B cell (primary cell): Measurements from ENCODE around the gene MCUB. TPM values are rescaled to one million over a fixed set of nuclear protein-coding genes. Genes with fewer than 3 reads are reported as not detected.

ENCODE experiments used
- ATAC-seq: fragments of 200-7000 bp; cut with Tn5 transposase; one replicate; pipeline ENCODE4 v1.10.0; 2021; ENCODE audit warnings: low read depth, mild to moderate bottlenecking, moderate number of reproducible peaks, moderate library complexity
- CTCF ChIA-PET: fragments of 350-600 bp; sonication (Branson Sonifier 250); formaldehyde crosslinking; loops from one replicate; lab custom pipeline; 2021; ENCODE audit warnings: antibody characterized with exemption, inconsistent platforms; lab: Charles Lee
- POLR2A ChIA-PET: fragments of 350-600 bp; sonication (Branson Sonifier 250); formaldehyde crosslinking; loops from one replicate; lab custom pipeline; 2021; ENCODE audit warnings: antibody characterized with exemption; lab: Charles Lee
- DNase-seq: peaks from one replicate; pipeline ENCODE4 v3.0.0; 2013
- H2AFZ ChIP-seq: 2 replicates; pipeline ENCODE4 v1.6.1; 2012; ENCODE audit warnings: mild to moderate bottlenecking, low read depth, low read length; ENCODE audit not compliant: insufficient read depth, poor library complexity, severe bottlenecking
- H3K27ac ChIP-seq, 2 donors: 1 replicate in 1 of 2; 2 replicates in 1 of 2; pipeline ENCODE4 v1.5.1; 2012 to 2013; ENCODE audit warnings: low read length in 2 of 2, mild to moderate bottlenecking in 2 of 2, moderate library complexity in 1 of 2
- H3K27me3 ChIP-seq, 4 experiments: fragments of 200-600 bp in 1 of 4; sonication (generic) in 1 of 4; replicated peaks in 1 of 4; 1 replicate in 2 of 4; 2 replicates in 2 of 4; pipeline versions ENCODE4 v1.6.1 to v1.7.0; 2013 to 2016; ENCODE audit warnings: low read length in 3 of 4, mild to moderate bottlenecking in 2 of 4, mixed read lengths in 1 of 4, moderate library complexity in 1 of 4; ENCODE audit not compliant: insufficient read depth in 4 of 4, control insufficient read depth in 3 of 4; ENCODE audit errors: control extremely low read depth in 1 of 4
- H3K36me3 ChIP-seq, 2 experiments: replicated peaks in 1 of 2; 1 replicate in 1 of 2; 2 replicates in 1 of 2; pipeline versions ENCODE4 v1.6.1 to v1.7.1; 2013; ENCODE audit warnings: low read length in 1 of 2; ENCODE audit not compliant: insufficient read depth in 2 of 2, control insufficient read depth in 1 of 2; ENCODE audit errors: control extremely low read depth in 1 of 2, extremely low read depth in 1 of 2
- H3K4me1 ChIP-seq, 2 donors: fragments of 200-600 bp in 1 of 2; sonication (generic) in 1 of 2; 1 replicate in 1 of 2; 2 replicates in 1 of 2; pipeline versions ENCODE4 v1.5.1 to v1.6.1; 2013 to 2017; ENCODE audit warnings: low read length in 2 of 2; ENCODE audit not compliant: control insufficient read depth in 2 of 2, insufficient read depth in 2 of 2
- H3K4me2 ChIP-seq: replicated peaks from 2 replicates; pipeline ENCODE3; 2012; ENCODE audit warnings: mild to moderate bottlenecking, low read depth, low read length; ENCODE audit not compliant: poor library complexity, severe bottlenecking
- H3K4me3 ChIP-seq, 5 experiments: fragments of 200-600 bp in 1 of 5; sonication (generic) in 1 of 5; 1 replicate in 3 of 5; 2 replicates in 2 of 5; pipeline versions ENCODE4 v1.5.1 to v1.7.0; 2011 to 2016; ENCODE audit warnings: low read length in 4 of 5, mild to moderate bottlenecking in 4 of 5, low read depth in 2 of 5, control low read depth in 1 of 5, moderate library complexity in 1 of 5; ENCODE audit not compliant: insufficient read depth in 1 of 5; ENCODE audit errors: control extremely low read depth in 1 of 5, extremely low read depth in 1 of 5
- H3K79me2 ChIP-seq: fragments of 200-600 bp; sonication (generic); one replicate; pipeline ENCODE4 v1.6.0; 2016; ENCODE audit warnings: low read length; ENCODE audit not compliant: control insufficient read depth, insufficient read depth
- H3K9ac ChIP-seq: fragments of 200-600 bp; sonication (generic); 2 replicates; pipeline ENCODE4 v1.6.1; 2017; ENCODE audit warnings: mild to moderate bottlenecking, low read length, moderate library complexity
- H3K9me3 ChIP-seq, 3 donors: one replicate each; pipeline versions ENCODE4 v1.6.1 to v1.7.1; 2013; ENCODE audit warnings: low read length in 2 of 3; ENCODE audit not compliant: control insufficient read depth in 2 of 3, insufficient read depth in 1 of 3; ENCODE audit errors: control extremely low read depth in 1 of 3
- H4K20me1 ChIP-seq: 2 replicates; pipeline ENCODE4 v1.6.0; 2012; ENCODE audit warnings: mild to moderate bottlenecking, low read length; ENCODE audit not compliant: insufficient read depth, control insufficient read depth, poor library complexity, severe bottlenecking
- H3K27ac Mint-ChIP-seq: one replicate; pipeline ENCODE4 v1.8.0; 2021; ENCODE audit warnings: mixed read lengths
- H3K27me3 Mint-ChIP-seq: one replicate; pipeline ENCODE4 v1.8.0; 2021; ENCODE audit warnings: mixed read lengths
- H3K4me1 Mint-ChIP-seq: one replicate; pipeline ENCODE4 v1.8.0; 2021; ENCODE audit warnings: mixed read lengths
- H3K4me3 Mint-ChIP-seq: one replicate; pipeline ENCODE4 v1.8.0; 2021; ENCODE audit warnings: mixed read lengths
- H3K9me3 Mint-ChIP-seq: one replicate; pipeline ENCODE4 v1.8.0; 2022; ENCODE audit warnings: mixed read lengths; ENCODE audit not compliant: insufficient read depth
- EZH2 ChIP-seq: IDR thresholded peaks from 2 replicates; pipeline ENCODE4 v1.6.1; 2012; ENCODE audit warnings: borderline replicate concordance, low read depth, mild to moderate bottlenecking, moderate library complexity, low read length; ENCODE audit not compliant: insufficient read depth, poor library complexity, severe bottlenecking
- whole genome bisulfite sequencing: methylation state at CpG from one replicate; pipeline ENCODE4 v1.1.5; 2013; ENCODE audit warnings: missing lambda C conversion rate; ENCODE audit not compliant: insufficient coverage; 5-methylcytosine and 5-hydroxymethylcytosine counted together
- intact Hi-C: fragments of 100-400 bp; cut with micrococcal nuclease; formaldehyde crosslinking; loops from one replicate; pipeline ENCODE4 v1.10.0; 2022
- polyA plus RNA-seq: library from polyadenylated mRNA; depleted of rRNA; stranded (reverse); fragments of >200 nt; gene quantifications from 2 replicates; pipeline ENCODE4 v1.2.3, GENCODE V29; 2012
- total RNA-seq, 2 donors: library from RNA; stranded (reverse); fragments of 120-200 nt in 1 of 2; gene quantifications; 1 replicate in 1 of 2; 2 replicates in 1 of 2; pipeline versions ENCODE4 v1.2.3 to v1.2.4, GENCODE V29; 2013 to 2022
- TF ChIP-seq, protein P1 (sequence below): fragments of 200-600 bp; IDR thresholded peaks from one replicate; pipeline ENCODE4 v1.8.0; 2022; ENCODE audit warnings: antibody characterized with exemption, mild to moderate bottlenecking

The MCUB gene
- total and polyA plus RNA-seq, 2 donors (not counting 1 experiment from before 2014, with no cell fraction given), result 59.3 to 114 TPM

DNA sequence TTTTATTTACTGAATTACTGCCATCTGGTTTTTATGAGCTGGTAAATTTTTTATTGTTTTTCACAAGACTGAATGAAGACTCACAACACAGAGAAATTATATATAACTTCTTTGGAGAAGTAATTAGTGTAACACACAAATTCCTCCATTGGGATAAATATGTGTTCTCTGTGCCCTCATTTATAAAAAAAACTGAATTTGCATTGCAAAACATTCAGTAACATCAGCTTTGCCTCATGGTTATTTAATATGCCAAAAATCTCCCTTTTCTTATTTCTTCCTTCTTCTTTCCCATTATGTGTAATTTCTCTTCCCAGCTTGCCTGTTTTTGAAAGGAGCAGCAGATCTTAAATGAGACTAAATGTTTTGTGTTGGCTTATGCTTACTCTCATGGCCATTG lies 124.7 kb downstream of the MCUB start:
- TF ChIP-seq, protein P1, sequence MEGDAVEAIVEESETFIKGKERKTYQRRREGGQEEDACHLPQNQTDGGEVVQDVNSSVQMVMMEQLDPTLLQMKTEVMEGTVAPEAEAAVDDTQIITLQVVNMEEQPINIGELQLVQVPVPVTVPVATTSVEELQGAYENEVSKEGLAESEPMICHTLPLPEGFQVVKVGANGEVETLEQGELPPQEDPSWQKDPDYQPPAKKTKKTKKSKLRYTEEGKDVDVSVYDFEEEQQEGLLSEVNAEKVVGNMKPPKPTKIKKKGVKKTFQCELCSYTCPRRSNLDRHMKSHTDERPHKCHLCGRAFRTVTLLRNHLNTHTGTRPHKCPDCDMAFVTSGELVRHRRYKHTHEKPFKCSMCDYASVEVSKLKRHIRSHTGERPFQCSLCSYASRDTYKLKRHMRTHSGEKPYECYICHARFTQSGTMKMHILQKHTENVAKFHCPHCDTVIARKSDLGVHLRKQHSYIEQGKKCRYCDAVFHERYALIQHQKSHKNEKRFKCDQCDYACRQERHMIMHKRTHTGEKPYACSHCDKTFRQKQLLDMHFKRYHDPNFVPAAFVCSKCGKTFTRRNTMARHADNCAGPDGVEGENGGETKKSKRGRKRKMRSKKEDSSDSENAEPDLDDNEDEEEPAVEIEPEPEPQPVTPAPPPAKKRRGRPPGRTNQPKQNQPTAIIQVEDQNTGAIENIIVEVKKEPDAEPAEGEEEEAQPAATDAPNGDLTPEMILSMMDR, result no peak
- no peak for TF ChIP-seq EZH2
- peaks cover 2 to 51% of the 10 kb centered on the region in 2 experiments for H3K36me3 ChIP-seq

GRCh38 chr4:109690690-109691410 lies 130.8 kb downstream of the MCUB start:
- Mint-ChIP-seq H3K9me3 (no peaks in the 10 kb centered on the region), H3K27ac (peak overlapping the region; percentile 26), H3K27me3 (no peaks in the 10 kb centered on the region), H3K4me3 (peak overlapping the region; percentile 20), H3K4me1 (peaks cover 19% of the 10 kb centered on the region)
- Histone ChIP-seq H3K9ac (no peak overlapping the region), H2AFZ (no peak overlapping the region), H3K9me3 (no peaks in the 10 kb centered on the region), H3K36me3 (peaks cover 6 to 38% of the 10 kb centered on the region in 2 experiments), H3K4me3 (no peak overlapping the region), H4K20me1 (no peaks in the 10 kb centered on the region), H3K4me2 (peak overlapping the region; percentile 40), H3K4me1 (peaks cover 12 to 14% of the 10 kb centered on the region in 2 donors), H3K27me3 (no peaks in the 10 kb centered on the region), H3K79me2 (no peaks in the 10 kb centered on the region), H3K27ac (peak overlapping the region in 1 of 2 donors; percentile 50)
- ChIA-PET CTCF (interaction anchor here (1.3 kb wide), 2 partner anchors 13 to 40 kb away, joined by 3 to 4 read pairs; partner anchors contain the start of gene CASP6), POLR2A (interaction anchor here (0.5 to 0.6 kb wide), 2 partner anchors 15 to 131 kb away, joined by 3 to 4 read pairs; partner anchors contain the start of gene MCUB)
- intact Hi-C loops, result no loop called here
- DNase-seq (no peak), ATAC-seq (peak; percentile 31)
- WGBS, result no CpG with 5 or more reads among the region's 6 CpGs
- TF ChIP-seq, protein P1, result no peak
- TF ChIP-seq EZH2, result no peak

More for the DNA sequence above, 124.7 kb downstream of the MCUB start:
- no peak overlapping the region for H2AFZ ChIP-seq
- no peaks in the 10 kb centered on the region for H3K79me2 ChIP-seq
- no peak for ATAC-seq
- H3K4me3 ChIP-seq, result no peak overlapping the region
- H3K9me3 ChIP-seq, result no peaks in the 10 kb centered on the region
- Mint-ChIP-seq H3K27ac (no peak overlapping the region), H3K4me1 (peaks cover 12% of the 10 kb centered on the region), H3K9me3 (no peaks in the 10 kb centered on the region), H3K27me3 (no peaks in the 10 kb centered on the region), H3K4me3 (no peak overlapping the region)
- H3K9ac ChIP-seq, result no peak overlapping the region
- intact Hi-C loops, result no loop called here
- ChIA-PET CTCF (interaction anchor here (0.7 to 1.1 kb wide), 2 partner anchors 16 to 23 kb away, joined by 4 to 5 read pairs; no protein-coding TSS in a partner anchor), POLR2A (no interaction called here)
- H4K20me1 ChIP-seq, result no peaks in the 10 kb centered on the region
- no peak overlapping the region for H3K27ac ChIP-seq
- H3K4me2 ChIP-seq, result no peak overlapping the region
- H3K27me3 ChIP-seq, result no peaks in the 10 kb centered on the region
- no peaks in the 10 kb centered on the region for H3K4me1 ChIP-seq
- DNase-seq, result no peak
